ENCODE measurements around the gene ABCC8.

Gene ABCC8

DNA sequence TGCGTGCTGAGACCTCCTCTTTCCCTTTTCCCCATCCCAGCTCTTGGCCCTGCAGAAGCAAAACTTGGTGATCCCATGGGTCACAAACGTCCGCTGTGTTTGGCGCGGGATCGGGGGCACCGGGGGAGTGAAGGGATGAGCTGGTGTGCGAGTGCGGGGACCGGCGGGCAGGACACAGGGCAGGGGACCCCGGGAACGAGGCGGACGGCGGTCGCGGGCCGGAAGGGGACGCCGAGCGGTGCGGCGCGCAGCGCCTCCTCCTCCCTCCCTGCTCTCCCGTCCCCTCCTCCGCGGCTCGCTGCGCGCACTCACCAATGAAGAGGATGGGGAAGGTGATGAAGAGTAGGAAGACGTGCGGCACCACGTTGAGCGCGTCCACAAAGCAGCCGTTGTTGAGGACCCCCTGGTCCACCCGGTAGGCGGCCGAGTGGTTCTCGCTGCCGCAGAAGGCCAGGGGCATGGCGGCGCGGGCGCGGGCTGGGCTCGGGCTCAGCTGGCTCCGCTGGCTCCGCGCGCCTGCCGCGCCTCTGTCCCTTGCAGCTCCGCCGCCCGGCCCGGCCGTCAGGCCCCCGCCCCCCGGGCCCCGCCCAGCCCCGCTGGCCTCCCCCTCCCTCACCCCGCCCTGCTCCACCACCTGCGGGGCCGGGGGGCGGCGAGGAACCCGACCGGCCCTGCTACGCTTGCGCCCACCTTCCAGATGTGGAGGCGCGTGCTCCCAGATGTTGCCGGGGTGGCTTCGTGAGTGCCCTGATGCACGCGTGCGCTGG lies at the start of gene ABCC8:
Gene ABCC8 (minus strand): TSS at position 529 of the 767 bp plus-strand sequence. CDS start 69 bp downstream, at position 460.
- DNase-seq (ENCODE audit: low spot score), result no peak

DNA sequence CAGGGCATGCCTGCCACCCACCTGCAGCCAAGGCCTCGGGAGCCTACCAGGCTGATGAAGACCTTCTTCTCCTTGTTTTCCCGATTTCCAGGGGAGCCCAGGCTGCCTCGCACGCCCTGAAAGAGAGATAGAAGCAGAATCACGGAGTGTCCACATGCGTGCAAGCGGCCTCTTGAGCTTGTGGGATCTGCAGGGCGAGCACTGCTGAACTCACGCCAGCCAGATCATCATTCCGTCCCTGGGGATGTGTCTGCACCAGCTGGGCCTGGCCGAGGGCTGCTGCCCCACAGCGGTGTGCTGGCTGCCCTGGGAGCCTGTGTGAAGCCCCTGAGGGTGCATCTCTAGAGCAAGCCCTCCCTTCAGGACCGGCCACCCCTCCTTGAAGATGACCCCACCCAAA lies 49.7 kb upstream of the ABCC8 start:
- DNase-seq (ENCODE audit: low spot score), result no peak

DNA sequence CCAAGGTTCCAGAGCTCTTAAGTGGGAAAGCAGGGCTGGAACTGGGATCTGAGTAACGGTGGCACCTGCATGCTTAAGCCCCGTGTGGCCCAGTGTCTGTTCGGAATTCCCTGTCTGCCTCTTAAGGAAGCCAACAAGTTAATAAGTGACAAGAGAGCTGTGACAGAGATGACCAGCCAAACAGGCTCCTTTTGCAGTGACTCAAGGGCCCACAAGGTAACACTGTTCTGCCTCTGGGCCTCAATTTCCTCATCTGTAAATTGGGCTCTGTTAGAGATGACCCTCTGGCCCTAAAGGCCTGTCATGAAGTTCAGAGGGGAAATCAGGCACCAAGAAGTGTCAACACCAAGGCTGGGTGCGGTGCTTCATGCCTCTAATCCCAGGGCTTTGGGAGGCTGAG lies 48.9 kb upstream of the ABCC8 start:
- no peak for DNase-seq (ENCODE audit: low spot score)

DNA sequence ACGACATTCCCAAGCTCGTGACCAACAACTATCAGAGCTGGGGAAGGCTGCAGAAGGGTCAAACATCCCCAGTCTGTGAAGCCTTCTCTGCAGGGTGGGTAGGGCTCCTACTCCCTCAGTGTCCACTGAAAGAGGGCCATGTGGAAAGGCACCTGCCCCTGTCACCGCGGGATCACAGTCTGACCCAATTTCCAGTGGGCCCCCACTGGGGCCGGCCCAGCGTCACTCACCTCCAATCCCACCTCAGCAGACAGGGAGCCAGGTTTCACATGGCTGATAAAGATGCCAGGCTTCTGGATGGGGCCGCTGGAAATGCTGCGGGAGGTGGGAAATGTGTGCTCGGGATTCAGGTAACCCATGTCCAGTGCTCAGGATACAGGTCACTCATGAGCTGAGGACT lies 47.6 kb upstream of the ABCC8 start:
- no peak for DNase-seq (ENCODE audit: low spot score)

DNA sequence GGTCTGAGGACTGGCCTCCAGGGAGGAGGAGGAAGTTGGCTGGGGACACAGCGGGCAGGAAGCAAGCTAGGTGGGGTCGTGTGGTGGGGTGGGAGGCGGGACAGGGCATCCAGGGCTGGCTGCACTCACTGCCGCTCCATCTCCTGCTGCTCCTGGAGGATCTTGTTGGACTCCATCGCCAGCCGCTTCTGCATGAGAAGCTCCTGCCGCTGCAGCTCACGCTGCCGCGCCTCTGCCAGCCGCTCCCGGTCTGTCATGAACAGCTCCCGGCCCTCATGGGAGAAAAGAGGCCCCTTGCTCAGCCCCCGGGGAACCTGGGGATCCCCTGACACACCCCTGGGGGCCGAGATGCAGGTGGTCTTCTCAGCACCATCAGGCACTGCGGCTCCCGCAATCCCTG lies 46.0 kb upstream of the ABCC8 start:
- DNase-seq (ENCODE audit: low spot score), result no peak

DNA sequence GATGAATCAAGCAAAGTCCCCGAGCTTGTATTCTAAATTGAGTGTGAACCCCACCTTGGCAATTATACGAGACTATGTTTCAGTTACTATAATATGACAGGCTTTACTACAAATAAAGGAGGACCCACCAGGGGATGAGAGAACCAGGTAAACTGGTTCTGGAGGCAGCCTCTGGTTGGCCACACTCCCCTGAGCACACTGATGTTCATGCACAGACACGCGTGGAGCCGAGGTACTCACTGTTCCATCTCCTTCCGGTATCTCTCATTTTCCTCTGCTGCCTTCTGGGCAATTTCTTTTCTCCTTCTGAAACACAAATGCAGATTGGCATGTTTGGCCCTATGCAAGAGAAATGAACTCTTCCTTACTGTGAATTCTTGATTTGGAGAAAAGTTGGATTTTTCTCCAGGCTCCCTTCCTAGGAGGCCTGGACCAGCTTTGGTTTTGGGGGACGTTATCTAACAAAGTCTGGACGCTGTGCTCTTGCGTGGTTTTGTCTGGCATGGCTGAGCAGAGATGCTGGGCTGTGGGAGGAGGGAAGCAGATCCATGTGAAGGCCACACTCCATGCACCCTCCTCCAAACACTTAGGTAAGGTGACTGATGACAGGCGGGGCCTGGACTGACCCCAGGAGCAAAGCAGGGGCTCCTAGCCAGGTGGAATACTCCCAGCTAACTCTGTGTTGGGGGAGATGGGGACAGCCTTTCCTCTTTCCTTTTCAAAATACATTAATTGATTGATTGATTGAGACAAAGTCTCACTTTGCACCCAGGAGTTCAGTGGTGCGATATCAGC lies 44.7 kb upstream of the ABCC8 start:
- DNase-seq (ENCODE audit: low spot score), result no peak

DNA sequence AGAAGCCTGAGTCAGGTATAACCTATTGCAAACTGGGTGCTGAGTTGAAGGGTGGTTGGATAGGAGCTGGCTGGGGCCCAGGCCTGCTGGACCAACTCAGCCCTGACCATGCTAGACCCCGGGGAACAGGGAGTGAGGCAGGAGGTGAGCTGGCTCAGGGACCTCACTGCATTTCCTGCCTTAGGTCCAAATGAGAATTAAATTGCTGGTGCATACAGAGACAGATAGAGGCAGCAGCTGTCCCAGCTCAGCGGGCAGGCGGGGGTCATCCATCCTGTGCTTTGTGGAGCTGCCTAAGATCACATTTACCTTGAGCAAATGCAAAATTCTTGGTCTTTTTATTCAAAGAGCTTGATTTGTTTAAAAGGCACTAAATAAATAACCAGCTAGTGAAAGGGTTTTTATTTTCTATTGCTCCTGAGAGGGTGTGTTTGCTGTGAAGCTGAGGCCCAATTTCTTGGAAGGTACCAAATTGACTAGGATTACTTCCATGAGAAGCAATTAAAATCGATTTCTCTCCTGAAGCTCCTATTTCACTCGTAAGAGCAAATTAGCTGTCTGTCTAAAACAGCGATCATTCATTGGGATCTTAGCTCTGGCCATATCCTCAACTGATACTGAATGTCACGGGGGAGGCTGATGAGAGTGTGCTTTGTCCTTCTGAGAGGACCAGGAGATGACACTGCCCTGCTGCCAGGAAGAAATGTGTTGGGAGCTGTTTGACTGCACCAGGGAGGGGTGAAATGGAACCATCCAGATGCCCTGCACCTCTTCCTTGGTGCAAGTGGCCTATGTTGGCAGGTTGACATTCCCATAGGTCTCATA lies 42.6 kb upstream of the ABCC8 start:
- no peak for DNase-seq (ENCODE audit: low spot score)

DNA sequence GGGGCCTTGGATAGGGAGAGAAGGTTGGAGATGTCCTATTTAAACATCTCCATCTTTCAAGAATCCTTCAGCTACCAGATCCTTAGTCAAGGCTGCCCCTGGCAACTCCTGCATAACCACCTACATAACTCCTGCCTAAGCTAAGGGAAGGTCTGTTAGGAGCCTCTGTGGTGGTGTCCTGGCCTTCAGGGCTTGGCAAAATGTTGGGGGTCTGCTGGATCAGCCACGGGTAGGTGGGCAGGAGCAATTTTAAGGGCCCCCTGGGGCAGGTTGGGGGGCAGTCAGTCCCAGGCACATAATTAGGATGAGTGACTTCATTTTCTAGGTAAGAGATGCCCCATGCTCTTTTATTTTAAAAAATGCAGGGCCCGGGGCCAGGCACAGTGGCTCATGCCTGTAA lies 41.7 kb upstream of the ABCC8 start:
- DNase-seq (ENCODE audit: low spot score), result no peak

DNA sequence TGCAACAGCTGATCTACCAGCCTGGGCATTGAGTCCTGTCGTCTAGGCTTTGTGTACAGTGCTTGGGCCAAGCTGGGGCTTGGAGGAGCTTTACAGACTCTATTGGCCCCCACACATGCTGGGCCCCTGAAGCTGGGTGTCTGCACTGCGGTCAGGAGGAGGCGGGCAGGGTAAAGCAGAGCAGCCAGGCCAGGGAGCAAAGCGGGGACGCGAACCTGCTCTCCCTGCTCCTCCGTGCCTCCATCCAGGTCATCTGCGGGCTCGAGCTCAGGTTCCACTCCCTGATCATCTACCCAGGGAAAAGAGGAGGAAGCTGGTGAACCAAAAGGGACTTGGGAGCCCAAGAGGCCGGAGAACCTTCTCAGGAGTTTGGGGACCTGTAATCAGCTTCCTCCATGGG lies 40.5 kb upstream of the ABCC8 start:
- no peak for DNase-seq (ENCODE audit: low spot score)

DNA sequence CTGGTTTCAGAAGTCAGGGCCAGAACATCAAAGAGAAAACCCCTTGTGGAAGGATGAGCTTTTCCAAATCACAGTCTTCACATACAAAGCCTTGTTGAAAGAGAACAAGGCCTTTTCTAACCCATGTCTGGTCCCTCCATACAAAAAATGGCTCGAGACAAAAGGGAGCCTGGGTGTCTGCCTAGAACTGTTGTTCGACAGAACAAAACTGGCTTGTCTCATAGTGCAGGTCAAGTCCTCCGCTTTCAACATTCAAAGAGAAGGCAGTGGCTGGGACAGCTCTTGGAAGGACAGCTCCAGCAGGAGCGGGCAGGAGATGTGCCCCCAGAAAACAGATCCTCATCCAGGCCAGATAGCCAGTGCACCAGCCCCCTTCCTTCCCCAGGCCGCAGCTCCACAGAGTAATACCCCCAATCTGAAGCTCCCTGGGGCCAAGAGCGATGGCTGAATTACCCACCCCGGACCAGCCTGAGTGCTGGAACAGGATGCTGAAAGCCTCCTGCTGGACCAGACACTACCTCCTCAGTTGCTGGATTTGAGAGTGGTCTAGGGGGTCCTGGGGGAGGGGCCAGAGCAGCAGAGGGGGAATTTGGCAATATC lies 40.0 kb upstream of the ABCC8 start:
- DNase-seq (ENCODE audit: low spot score), result no peak

DNA sequence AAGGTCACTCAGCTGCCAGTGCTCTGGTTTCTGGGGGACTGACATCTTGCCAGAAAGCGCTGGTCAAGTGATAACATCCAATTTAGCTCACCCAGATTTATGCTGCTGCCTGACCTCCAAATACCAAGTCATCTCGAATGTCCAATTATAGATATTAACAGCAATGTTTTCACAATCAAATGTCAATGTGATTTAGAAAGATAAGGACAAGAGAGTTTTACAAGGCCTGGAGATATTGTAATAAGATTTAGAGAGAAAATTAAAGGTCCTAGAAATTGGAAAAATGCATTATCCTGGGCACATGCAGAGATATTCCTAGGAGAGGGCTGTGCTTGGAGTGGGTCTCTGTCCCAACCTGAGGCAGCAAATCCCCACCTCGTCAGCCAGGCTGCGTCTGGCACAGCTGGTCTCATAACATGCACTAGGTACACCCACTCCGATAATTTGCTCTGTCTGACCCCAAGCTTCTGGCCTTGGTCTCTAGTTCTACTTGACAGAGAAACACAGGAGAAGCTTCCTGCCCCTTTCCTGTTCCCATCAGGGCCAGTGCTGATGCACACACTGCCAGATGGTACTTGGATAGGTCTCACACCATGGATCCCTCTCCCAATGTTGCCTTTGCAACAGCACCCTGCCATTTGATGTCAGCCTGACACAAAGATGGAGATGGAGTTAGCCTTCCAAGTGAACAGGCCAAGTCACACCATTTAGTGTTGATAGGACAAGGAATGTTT lies 39.0 kb upstream of the ABCC8 start:
- no peak for DNase-seq (ENCODE audit: low spot score)

DNA sequence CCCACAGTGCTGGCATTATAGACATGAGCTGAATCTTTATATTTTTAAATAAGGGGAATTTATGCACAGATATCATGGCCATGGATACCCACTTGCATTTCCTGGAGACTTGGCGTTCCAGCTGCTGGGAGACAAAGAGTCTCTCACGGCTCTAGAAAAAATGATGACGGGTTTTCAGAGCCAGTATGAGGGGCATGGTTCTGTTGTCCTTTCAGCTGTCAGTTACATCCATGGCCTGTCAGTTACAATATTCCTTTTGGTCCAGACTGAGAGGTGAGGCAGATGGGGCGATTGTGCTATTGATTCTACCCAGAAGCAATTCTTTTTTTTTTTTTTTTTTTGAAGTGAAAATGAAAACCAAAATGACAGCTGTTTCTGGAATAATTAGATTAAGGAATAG lies 37.8 kb upstream of the ABCC8 start:
- no peak for DNase-seq (ENCODE audit: low spot score)

DNA sequence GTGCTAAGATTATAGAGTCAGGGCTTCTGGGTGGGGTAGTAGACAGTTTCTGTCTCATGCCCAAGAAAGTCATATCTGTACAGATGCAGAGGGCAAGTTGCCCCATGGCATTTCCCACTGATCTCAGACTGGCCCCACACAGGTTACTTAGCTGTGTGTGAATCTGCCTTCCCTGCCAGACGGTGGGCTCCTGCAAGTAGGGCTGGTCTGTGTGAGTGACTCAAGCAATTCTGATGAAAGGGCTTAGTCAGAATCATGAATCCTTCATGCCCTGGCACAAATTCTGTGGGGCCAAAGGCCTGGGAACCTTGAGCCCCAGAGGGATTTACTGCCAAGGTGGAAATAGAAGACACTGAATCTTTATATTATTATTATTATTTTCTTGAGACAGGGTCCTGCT lies 37.2 kb upstream of the ABCC8 start:
- no peak for DNase-seq (ENCODE audit: low spot score)

DNA sequence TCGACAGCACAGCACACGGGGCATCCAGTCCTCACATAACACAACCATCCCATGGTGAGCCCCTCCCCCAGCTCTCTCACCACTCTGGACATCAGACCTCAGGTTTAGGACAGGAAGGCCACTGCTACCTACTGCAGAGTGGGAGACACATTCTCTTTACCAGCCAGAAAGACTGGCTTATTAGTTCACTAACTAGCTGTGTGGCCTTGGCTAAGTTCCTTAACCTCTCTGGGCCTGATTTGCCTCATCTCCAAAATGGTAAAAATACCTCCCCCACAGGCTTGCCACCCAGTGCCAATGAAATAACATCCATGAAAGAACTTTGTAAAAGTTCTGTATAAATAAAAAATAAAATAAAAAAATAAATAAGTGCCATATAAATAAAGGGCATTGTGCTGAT lies 35.5 kb upstream of the ABCC8 start:
- DNase-seq (ENCODE audit: low spot score), result no peak

DNA sequence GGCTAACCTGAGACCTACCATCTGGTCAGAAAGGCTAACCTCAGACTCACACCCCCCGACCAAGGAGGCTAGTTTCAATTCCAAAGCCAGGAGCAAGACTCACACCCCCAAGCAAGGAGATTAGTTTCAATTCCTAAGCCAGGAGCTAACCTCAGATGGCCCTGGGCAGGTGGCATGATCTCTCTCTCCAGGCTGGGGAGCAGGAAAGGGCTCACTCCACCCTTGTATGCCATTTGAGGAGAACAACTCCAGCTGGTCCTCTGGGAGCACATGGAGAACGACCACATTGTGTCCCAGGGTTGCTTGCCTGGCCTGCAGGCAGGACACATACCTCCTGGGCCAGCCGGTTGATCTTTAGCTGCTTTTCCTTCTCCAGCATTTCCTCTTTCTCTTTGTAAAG lies 34.9 kb upstream of the ABCC8 start:
- DNase-seq (ENCODE audit: low spot score), result no peak

DNA sequence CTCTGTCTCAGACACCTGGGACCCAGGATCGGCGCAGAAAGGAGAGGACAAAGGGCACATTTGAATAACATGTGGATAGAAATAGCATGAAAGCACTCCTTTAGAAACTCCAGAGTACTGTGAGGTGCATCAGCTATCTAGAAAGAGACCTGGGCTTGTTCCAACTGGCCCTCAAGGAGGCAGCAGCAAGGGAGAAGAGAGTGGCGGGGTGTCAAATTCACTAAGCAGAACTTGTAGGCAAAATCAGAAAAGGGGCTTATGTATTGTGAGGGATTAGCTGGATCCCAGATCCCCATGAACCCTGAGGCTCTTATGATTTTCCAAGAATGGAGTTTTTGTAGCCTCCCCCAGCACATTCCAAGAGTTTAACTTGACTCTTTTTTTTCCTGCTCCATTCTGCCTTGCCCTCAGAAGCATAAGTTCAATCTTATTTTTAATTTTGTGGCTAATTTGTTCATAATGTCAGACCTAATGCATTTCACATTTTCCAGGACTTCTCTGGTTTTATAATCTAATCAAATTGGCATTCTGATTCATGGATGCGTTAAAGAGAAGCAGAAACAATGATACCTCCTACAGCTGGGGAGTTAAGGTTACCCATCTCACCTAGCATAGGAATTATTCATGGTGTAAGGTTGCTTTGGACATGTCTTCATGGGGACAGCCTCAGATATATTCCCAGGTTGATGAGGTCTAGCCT lies 34.0 kb upstream of the ABCC8 start:
- DNase-seq (ENCODE audit: low spot score), result no peak

DNA sequence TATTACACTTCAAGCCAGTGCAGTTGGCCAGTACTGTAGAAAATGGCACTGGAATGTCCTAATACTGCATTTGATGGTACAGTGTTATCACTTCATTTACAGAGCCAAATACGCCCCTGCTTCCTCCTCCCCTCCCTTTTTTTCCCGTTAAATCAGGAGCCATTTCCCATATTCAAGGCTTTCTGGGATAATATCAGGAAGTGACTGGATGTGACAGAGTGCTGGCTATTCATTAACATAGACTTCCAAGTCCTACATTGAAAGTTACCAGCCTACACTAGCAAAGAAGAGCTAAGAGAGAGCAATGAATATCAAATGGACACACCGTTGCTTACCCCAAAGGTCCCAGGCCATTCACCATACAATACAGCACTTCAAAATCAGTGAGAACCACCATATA lies 32.1 kb upstream of the ABCC8 start:
- no peak for DNase-seq (ENCODE audit: low spot score)

DNA sequence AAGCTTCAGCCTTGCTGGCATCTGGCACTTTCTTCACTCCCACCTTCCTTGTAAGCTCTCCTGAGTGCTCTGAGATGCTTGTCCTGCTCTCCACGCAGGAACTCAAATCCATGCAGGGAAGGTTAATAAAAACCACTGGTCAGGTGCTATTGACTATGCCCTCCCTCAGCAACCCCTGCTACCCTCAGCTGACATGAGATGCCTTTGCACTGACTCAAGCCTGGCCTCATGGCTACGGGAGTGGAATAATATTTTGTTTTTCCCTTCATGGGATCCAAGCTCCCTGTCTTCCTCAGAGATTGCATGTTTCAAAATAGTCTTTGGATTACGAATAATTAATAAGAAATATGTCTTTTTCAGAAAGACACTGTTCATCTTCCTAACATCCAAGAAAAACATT lies 31.7 kb upstream of the ABCC8 start:
- DNase-seq (ENCODE audit: low spot score), result no peak

DNA sequence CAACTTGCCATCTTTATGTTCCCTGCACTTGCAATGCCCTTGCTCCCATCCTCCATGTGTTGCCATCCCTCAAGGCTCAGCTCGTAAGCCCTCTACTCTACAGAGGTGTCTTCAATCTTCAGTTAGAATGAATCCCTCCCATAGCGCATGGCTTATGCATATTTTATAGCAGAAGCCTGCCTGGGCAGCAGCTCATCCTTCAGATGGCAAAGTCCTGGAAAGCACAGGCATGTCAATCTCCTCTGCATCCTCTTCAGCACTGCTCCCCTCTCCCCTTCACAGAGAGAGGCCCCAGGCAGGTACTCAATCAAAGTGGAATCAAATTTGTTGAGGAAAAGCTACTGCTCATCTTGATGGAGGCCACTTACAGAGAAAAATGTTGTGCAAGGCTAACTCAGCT lies 31.1 kb upstream of the ABCC8 start:
- DNase-seq (ENCODE audit: low spot score), result no peak

DNA sequence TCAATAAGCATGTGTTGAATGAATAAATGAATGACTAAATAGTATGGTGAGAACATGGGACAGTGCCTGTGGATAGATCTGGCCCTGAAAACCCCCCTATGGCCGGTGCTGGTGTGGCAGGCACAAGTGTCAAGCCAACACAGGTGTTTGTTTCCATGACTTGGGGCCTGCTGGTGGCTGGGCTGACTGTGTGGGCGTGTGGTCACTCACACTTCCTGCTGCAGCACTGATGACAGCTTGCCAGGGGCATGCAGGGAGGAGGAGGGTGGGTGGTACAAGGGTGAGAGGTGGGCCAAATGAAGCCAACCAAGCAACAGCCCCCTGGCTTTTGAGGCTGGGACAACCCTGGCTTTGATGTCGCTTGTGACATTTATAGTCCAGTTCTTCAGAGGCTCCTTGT lies 30.3 kb upstream of the ABCC8 start:
- DNase-seq (ENCODE audit: low spot score), result no peak

DNA sequence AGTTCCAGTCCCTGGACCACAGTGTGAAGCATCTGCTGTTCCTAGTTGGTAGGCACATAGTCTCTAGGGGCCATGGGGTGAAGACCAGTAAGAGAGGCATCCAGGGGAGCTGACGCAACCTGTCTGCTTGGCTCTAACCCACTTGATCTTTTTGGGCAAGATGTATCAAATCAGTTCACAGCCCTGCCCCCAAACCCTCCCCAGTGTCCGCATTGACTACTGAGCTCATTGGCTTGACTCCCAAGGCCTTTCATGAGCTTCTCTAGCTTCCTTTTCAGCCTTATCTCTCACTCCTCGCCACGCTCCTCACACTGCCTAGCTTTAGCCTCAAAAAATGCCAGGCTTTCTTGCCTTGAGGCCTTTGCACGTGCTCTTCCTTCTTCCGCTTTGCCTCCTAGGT lies 29.7 kb upstream of the ABCC8 start:
- no peak for DNase-seq (ENCODE audit: low spot score)

Data from HuH-7.5 (cell line).